Heart right ventricle (tissue), 16 donors: ENCODE measurements around the gene IL27RA. TPM values are rescaled to one million over a fixed set of nuclear protein-coding genes. Genes with fewer than 3 reads are reported as not detected.

Experiments used
- ATAC-seq, 8 donors: fragments of 200-7000 bp; cut with Tn5 transposase; one replicate each; pipeline ENCODE4 v1.9.1; 2020; ENCODE audit warnings: mild to moderate bottlenecking in 8 of 8, moderate library complexity in 8 of 8, moderate number of reproducible peaks in 1 of 8
- DNase-seq, 2 donors: peaks; one replicate each; pipeline ENCODE4 v3.0.0-alpha.2; 2020
- H3K27ac ChIP-seq, 10 donors: fragments of 200-600 bp; sonication (generic) in 2 of 10; one replicate each; pipeline versions ENCODE4 v1.5.0 to v1.8.0; 2020 to 2022; ENCODE audit warnings: mild to moderate bottlenecking in 3 of 10
- H3K27me3 ChIP-seq, 7 donors: fragments of 200-600 bp; one replicate each; pipeline ENCODE4 v1.8.0; 2021 to 2022; ENCODE audit warnings: mild to moderate bottlenecking in 2 of 7
- H3K36me3 ChIP-seq, 9 donors: fragments of 200-600 bp; sonication (generic) in 1 of 9; one replicate each; pipeline versions ENCODE4 v1.5.0 to v1.8.0; 2020 to 2022; ENCODE audit warnings: mild to moderate bottlenecking in 2 of 9
- H3K4me1 ChIP-seq, 9 donors: fragments of 200-600 bp; sonication (generic) in 1 of 9; one replicate each; pipeline versions ENCODE4 v1.5.0 to v1.8.0; 2020 to 2022; ENCODE audit warnings: mild to moderate bottlenecking in 4 of 9
- H3K4me3 ChIP-seq, 10 donors: fragments of 200-600 bp; sonication (generic) in 2 of 10; one replicate each; pipeline versions ENCODE4 v1.5.0 to v1.8.0; 2020 to 2022; ENCODE audit warnings: mild to moderate bottlenecking in 7 of 10, moderate library complexity in 2 of 10
- H3K9me3 ChIP-seq, 11 donors: fragments of 200-600 bp in 10 of 11; sonication (generic) in 2 of 11; one replicate each; pipeline versions ENCODE4 v1.5.0 to v1.8.0; 2013 to 2022; ENCODE audit warnings: mild to moderate bottlenecking in 2 of 11, control low read depth in 1 of 11, moderate library complexity in 1 of 11
- CTCF ChIP-seq, 9 donors: fragments of 200-600 bp; sonication (generic) in 2 of 9; IDR thresholded peaks; one replicate each; pipeline versions ENCODE4 v1.5.0 to v1.8.0; 2021 to 2022; ENCODE audit warnings: antibody characterized with exemption in 9 of 9, mild to moderate bottlenecking in 5 of 9, moderate library complexity in 1 of 9
- WGBS, 2 donors: extraction: QIAGEN DNeasy Blood & Tissue Kit; methylation state at CpG; one replicate each; pipeline ENCODE4 v1.1.7; 2013; ENCODE audit warnings: inconsistent platforms in 1 of 2; 5-methylcytosine and 5-hydroxymethylcytosine counted together
- intact Hi-C, 10 donors: fragments of 100-400 bp; cut with DNase I; formaldehyde crosslinking; loops; one replicate each; pipeline versions ENCODE4 v1.11.1 to v1.14.2; 2022
- polyA plus RNA-seq, 2 donors: library from polyadenylated mRNA; stranded (reverse); fragments of 200-250 nt; gene quantifications; one replicate each; pipeline ENCODE4 v1.2.3, GENCODE V29; 2013
- total RNA-seq, 10 donors: library from RNA; stranded (reverse); fragmentation: NEBNext Ultra II Directional in 3 of 10; extraction: Animal tissue kit (Norgen Biotek cat#: 25700) in 3 of 10; gene quantifications; one replicate each; pipeline versions ENCODE4 v1.2.1 to v1.2.4, GENCODE V29; 2021 to 2023
- donor health status: Arrhythmogenic right ventricular cardiomyopathy.
- donor health status: ischemic (EF 13 %, LVEDD 7.1; RV severe dilation, severe dysfunction).
- donor health status: healthy with polysubstance abuse.
- donor health status: DM: no; HTN: yes; CAD: no.
- donor health status: DM: no; HTN: no; CAD: no.
- donor health status: ischemic (EF 25% LVEDD 6.9; RV normal size, moderate dysfunction).
- donor health status: ischemic (EF 25% LVEDD 5.7; RV mildly dilated, moderate dysfunction).
- donor health status: healthy.
- donor health status: DM: yes; HTN: yes; CAD: no.
- donor health status: Ischemic cardiomyopathy.
- donor health status: ischemic (EF 35%, LVEDD 5.7; RV mildly dilated, moderate dysfunction).
- donor health status: nonischemic (EF 11% LVEDD 7.7; RV severe dilation, severe dysfunction).
- donor health status: DM: yes; HTN: yes; CAD: no.
- donor health status: PGD.
- donor health status: ischemic (EF 29% LVEDD 5.4; RV normal size, mild dysfunction).
- donor health status: nonischemic (EF 23%, LVEDD 6.1; RV moderate dilation, normal function).

The IL27RA gene
- total and polyA plus RNA-seq, 12 donors: 2.4 to 7.6 (median 4.1) TPM

DNA sequence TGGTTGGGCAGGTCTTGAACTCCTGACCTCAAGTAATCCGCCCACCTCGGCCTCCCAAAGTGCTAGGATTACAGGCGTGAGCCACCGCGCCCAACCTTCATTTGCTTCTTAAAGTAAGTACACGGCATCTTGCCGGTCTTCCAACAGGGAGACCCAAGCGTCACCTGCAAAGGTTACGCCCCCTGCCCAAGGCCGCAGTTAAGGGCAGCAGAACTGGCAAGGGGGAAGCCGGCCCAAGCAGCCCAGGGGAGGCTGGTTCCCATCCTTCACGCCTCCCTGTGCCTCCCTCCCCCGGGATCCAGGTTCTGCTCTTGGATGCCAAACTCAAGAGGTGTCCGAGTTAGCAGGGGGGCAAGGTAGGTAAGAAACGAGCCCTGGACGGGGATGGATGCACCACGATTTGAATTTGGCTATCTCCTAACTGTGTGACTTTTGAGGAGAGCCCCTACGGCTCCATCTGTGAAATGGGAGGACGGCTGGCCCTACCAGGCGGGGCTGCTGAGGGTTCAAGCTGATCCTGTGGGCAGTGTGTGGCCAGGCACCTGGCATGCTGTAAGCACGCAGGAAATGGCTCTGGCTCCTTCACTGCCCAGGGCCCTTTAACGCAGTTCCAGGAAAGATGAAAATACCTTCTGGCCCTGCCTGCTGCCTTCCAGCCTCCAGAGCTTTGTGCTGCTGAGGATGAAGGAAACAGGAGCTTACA, 34.5 kb upstream of the IL27RA start:
- Histone ChIP-seq H3K27me3 (no peaks in the 10 kb centered on the region), H3K4me3 (no peak overlapping the region), H3K36me3 (peaks cover 0 to 44% (median 8%) of the 10 kb centered on the region in 9 donors), H3K4me1 (peaks cover 0 to 22% (median 9%) of the 10 kb centered on the region in 9 donors), H3K27ac (no peak overlapping the region), H3K9me3 (peaks cover 0 to 10% (median 7%) of the 10 kb centered on the region in 11 donors)
- DNase-seq (no peak), ATAC-seq (no peak)
- intact Hi-C loops: no loop called here
- 94 to 95% methylated on average over 22 of the region's 22 CpGs for WGBS, 2 donors
- TF ChIP-seq CTCF (IDR thresholded peaks at IDR 0.05): no peak

DNA sequence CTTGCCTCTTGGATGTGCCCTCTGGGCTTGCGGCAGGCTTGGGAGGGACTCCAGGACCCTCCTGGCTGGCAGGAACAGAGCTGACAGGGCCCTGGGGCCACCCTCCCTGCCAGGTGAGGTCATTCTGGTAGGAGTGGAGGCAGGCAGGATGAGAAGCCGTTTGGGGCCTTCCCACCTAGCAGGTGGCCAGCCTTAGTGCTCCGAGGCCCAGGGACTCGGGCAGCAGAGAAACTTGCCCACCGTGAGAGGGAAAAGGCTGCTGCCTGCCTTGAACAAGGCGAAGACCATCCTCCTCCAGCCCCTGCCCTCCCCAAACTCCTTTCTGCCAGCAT, 34.0 kb upstream of the IL27RA start:
- no peak overlapping the region for H3K4me3 ChIP-seq
- no peak for DNase-seq

DNA sequence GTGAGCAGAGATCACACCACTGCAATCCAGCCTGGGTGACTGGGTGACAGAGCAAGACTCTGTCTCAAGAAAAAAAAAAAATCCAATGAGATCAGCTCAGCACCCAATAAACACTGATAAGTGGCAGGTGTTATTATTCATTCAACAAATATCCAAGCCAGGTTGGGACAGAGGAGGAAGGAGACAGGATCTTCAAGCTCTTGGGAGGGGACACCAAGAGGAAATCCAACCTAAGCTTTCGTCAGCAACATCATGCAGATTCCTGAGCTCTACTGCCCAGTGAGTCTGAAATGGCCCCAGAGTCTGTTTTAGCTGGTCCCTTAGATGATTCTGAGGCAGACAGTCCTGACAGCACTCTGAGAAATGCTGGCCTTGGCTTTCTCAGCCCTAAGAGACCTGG, 33.1 kb upstream of the IL27RA start:
- DNase-seq (no peak), ATAC-seq (no peak)
- Histone ChIP-seq H3K4me1 (peaks cover 9 to 35% (median 22%) of the 10 kb centered on the region in 9 donors), H3K9me3 (peaks cover 0 to 10% (median 7%) of the 10 kb centered on the region in 11 donors), H3K27me3 (no peaks in the 10 kb centered on the region), H3K36me3 (peaks cover 0 to 32% (median 0%) of the 10 kb centered on the region in 9 donors), H3K27ac (no peak overlapping the region), H3K4me3 (no peak overlapping the region)
- no peak for TF ChIP-seq CTCF (IDR thresholded peaks at IDR 0.05)
- intact Hi-C loops: no loop called here
- 94 to 100% methylated on average over 1 of the region's 1 CpG for WGBS, 2 donors

More for the DNA sequence above, 34.0 kb upstream of the IL27RA start:
- no peak for ATAC-seq
- 92 to 94% methylated on average over 6 of the region's 6 CpGs for whole genome bisulfite sequencing, 2 donors
- Histone ChIP-seq H3K27ac (no peak overlapping the region), H3K27me3 (no peaks in the 10 kb centered on the region), H3K9me3 (peaks cover 0 to 10% (median 7%) of the 10 kb centered on the region in 11 donors), H3K36me3 (peaks cover 0 to 39% (median 3%) of the 10 kb centered on the region in 9 donors), H3K4me1 (peaks cover 3 to 27% (median 14%) of the 10 kb centered on the region in 9 donors)
- intact Hi-C loops: no loop called here
- no peak for TF ChIP-seq CTCF (IDR thresholded peaks at IDR 0.05)

DNA sequence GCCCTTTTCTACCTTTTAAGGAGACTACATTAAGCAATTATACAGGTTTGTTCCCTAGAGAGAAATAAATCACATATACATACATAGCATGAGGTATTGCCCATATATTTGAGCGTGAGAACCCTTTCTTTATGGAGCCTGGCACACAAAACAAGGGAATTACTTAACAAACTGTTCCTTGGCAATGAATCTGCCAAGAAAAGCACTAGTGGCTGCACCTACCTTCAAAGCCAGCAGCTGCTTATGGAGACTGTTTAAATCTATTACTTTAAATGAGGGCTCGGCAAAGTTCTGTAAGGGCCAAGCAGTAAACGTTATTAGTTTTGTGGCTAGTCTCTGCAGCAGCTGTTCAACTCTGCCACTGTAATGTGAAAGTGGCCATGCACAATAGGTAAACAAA, 32.5 kb upstream of the IL27RA start:
- peaks cover 0 to 10% (median 7%) of the 10 kb centered on the region in 11 donors for H3K9me3 ChIP-seq
- intact Hi-C loops: no loop called here
- H3K4me1 ChIP-seq: peaks cover 14 to 42% (median 27%) of the 10 kb centered on the region in 9 donors
- 98 to 100% methylated on average over 3 of the region's 3 CpGs for WGBS, 2 donors
- no peak for TF ChIP-seq CTCF (IDR thresholded peaks at IDR 0.05)
- no peak overlapping the region for H3K4me3 ChIP-seq
- DNase-seq (no peak), ATAC-seq (no peak)
- H3K27me3 ChIP-seq: no peaks in the 10 kb centered on the region
- H3K27ac ChIP-seq: no peak overlapping the region
- H3K36me3 ChIP-seq: peaks cover 0 to 32% (median 0%) of the 10 kb centered on the region in 9 donors
